Keratinocyte (primary cell): Measurements from ENCODE around the gene MAP3K20.

ENCODE experiments used
- EZH2 ChIP-seq: IDR thresholded peaks from one replicate; pipeline ENCODE4 v1.6.1; 2012; ENCODE audit warnings: inconsistent platforms, mild to moderate bottlenecking, low read length, moderate library complexity
- TF ChIP-seq, protein P1 (sequence below), 3 experiments: IDR thresholded peaks in 1 of 3; conservative IDR thresholded peaks in 1 of 3; optimal IDR thresholded peaks in 1 of 3; 2 replicates in 2 of 3; 3 replicates in 1 of 3; pipeline versions ENCODE3 to v1.5.1; 2011; ENCODE audit warnings: low read length in 3 of 3, mild to moderate bottlenecking in 3 of 3, moderate library complexity in 2 of 3, control low read depth in 1 of 3, inconsistent platforms in 1 of 3; ENCODE audit not compliant: insufficient read depth in 2 of 3; ENCODE audit errors: extremely low read depth in 1 of 3

GRCh38 chr2:173196080-173196479, 120.4 kb downstream of the MAP3K20 start:
- TF ChIP-seq, protein P1, sequence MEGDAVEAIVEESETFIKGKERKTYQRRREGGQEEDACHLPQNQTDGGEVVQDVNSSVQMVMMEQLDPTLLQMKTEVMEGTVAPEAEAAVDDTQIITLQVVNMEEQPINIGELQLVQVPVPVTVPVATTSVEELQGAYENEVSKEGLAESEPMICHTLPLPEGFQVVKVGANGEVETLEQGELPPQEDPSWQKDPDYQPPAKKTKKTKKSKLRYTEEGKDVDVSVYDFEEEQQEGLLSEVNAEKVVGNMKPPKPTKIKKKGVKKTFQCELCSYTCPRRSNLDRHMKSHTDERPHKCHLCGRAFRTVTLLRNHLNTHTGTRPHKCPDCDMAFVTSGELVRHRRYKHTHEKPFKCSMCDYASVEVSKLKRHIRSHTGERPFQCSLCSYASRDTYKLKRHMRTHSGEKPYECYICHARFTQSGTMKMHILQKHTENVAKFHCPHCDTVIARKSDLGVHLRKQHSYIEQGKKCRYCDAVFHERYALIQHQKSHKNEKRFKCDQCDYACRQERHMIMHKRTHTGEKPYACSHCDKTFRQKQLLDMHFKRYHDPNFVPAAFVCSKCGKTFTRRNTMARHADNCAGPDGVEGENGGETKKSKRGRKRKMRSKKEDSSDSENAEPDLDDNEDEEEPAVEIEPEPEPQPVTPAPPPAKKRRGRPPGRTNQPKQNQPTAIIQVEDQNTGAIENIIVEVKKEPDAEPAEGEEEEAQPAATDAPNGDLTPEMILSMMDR (optimal IDR thresholded peaks at IDR 0.05 in 1 of 3, IDR thresholded peaks at IDR 0.05 in 1 of 3, conservative IDR thresholded peaks at IDR 0.05 in 1 of 3; ENCODE audit: extremely low read depth in 1 of 3, insufficient read depth in 2 of 3, low read length in 3 of 3) = no peak
- TF ChIP-seq EZH2 = no peak
